ENCODE data around the gene ID4. TPM values are rescaled to one million over a fixed set of nuclear protein-coding genes. Genes with fewer than 3 reads are reported as not detected.

The ID4 gene
- total and polyA plus RNA-seq, 2 experiments from 2014 or later, result 54.6 to 89.2 TPM

GRCh38 chr6:19839788-19840187 lies 2.6 kb downstream of the ID4 start:
- WGBS (ENCODE audit: low lambda C conversion rate, missing lambda C conversion rate), result 29% methylated on average over 1 of the region's 1 CpG
- Histone ChIP-seq H3K4me1 (ENCODE audit: insufficient read depth) (peaks cover 8% of the 10 kb centered on the region), H3K4me3 (peak overlapping the region; percentile 86), H3K9me3 (ENCODE audit: low read depth) (no peaks in the 10 kb centered on the region), H3K36me3 (replicated peaks; ENCODE audit: insufficient read depth, low read depth) (no peaks in the 10 kb centered on the region), H3K9me2 (replicated peaks; ENCODE audit: insufficient read depth) (no peaks in the 10 kb centered on the region), H3K4me2 (peak overlapping the region; percentile 80), H3K79me2 (peaks cover 45% of the 10 kb centered on the region), H2AFZ (no peak overlapping the region), H4K20me1 (ENCODE audit: insufficient read depth, poor library complexity, severe bottlenecking) (no peaks in the 10 kb centered on the region), H3K27me3 (no peaks in the 10 kb centered on the region), H3K27ac (no peak overlapping the region)
- TF ChIP-seq EZH2phosphoT487 (IDR thresholded peaks at IDR 0.05; ENCODE audit: low read depth, severe bottlenecking, unreplicated experiment), result no peak
- no peak for TF ChIP-seq CTCF (IDR thresholded peaks at IDR 0.05; ENCODE audit: poor library complexity)
- TF ChIP-seq EZH2 (IDR thresholded peaks at IDR 0.05; ENCODE audit: borderline replicate concordance), result no peak
- no peak for DNase-seq (ENCODE audit: low spot score)

GRCh38 chr6:19841181-19841580 lies 4.0 kb downstream of the ID4 start:
- TF ChIP-seq EZH2 (IDR thresholded peaks at IDR 0.05; ENCODE audit: borderline replicate concordance) (no peak), CTCF (IDR thresholded peaks at IDR 0.05; ENCODE audit: poor library complexity) (no peak), EZH2phosphoT487 (IDR thresholded peaks at IDR 0.05; ENCODE audit: low read depth, severe bottlenecking, unreplicated experiment) (no peak)
- peaks cover 20% of the 10 kb centered on the region for H3K4me1 ChIP-seq (ENCODE audit: insufficient read depth)
- no peak overlapping the region for H3K27ac ChIP-seq
- peaks cover 45% of the 10 kb centered on the region for H3K79me2 ChIP-seq
- no peak for DNase-seq (ENCODE audit: low spot score)
- no peaks in the 10 kb centered on the region for H3K27me3 ChIP-seq
- H3K9me2 ChIP-seq (replicated peaks; ENCODE audit: insufficient read depth), result no peaks in the 10 kb centered on the region
- H3K4me3 ChIP-seq, result no peak overlapping the region
- H2AFZ ChIP-seq, result no peak overlapping the region
- no peaks in the 10 kb centered on the region for H3K36me3 ChIP-seq (replicated peaks; ENCODE audit: insufficient read depth, low read depth)
- WGBS (ENCODE audit: low lambda C conversion rate, missing lambda C conversion rate), result 60% methylated on average over 3 of the region's 3 CpGs
- H3K9me3 ChIP-seq (ENCODE audit: low read depth), result no peaks in the 10 kb centered on the region
- H3K4me2 ChIP-seq, result peak overlapping the region; percentile 80
- H4K20me1 ChIP-seq (ENCODE audit: insufficient read depth, poor library complexity, severe bottlenecking), result no peaks in the 10 kb centered on the region

- TF ChIP-seq EZH2 (IDR thresholded peaks at IDR 0.05; ENCODE audit: borderline replicate concordance) (no peak), EZH2phosphoT487 (IDR thresholded peaks at IDR 0.05; ENCODE audit: low read depth, severe bottlenecking, unreplicated experiment) (no peak), CTCF (IDR thresholded peaks at IDR 0.05; ENCODE audit: poor library complexity) (no peak)
- WGBS (ENCODE audit: low lambda C conversion rate, missing lambda C conversion rate), result 45% methylated on average over 4 of the region's 4 CpGs
- H3K79me2 ChIP-seq, result peaks cover 45% of the 10 kb centered on the region
Measured at GRCh38 chr6:19842030-19842615, 5.0 kb downstream of the ID4 start.

More at GRCh38 chr6:19842030-19842615, 5.0 kb downstream of the ID4 start:
- no peaks in the 10 kb centered on the region for H3K9me2 ChIP-seq (replicated peaks; ENCODE audit: insufficient read depth)
- H3K4me2 ChIP-seq, result peak overlapping the region; percentile 80
- no peak for DNase-seq (ENCODE audit: low spot score)
- no peaks in the 10 kb centered on the region for H3K36me3 ChIP-seq (replicated peaks; ENCODE audit: insufficient read depth, low read depth)
- no peaks in the 10 kb centered on the region for H4K20me1 ChIP-seq (ENCODE audit: insufficient read depth, poor library complexity, severe bottlenecking)
- H3K9me3 ChIP-seq (ENCODE audit: low read depth), result no peaks in the 10 kb centered on the region
- no peak overlapping the region for H3K4me3 ChIP-seq
- H3K27ac ChIP-seq, result no peak overlapping the region
- peaks cover 20% of the 10 kb centered on the region for H3K4me1 ChIP-seq (ENCODE audit: insufficient read depth)
- no peaks in the 10 kb centered on the region for H3K27me3 ChIP-seq
- H2AFZ ChIP-seq, result no peak overlapping the region
